IPS-11a (cell line): ENCODE data around the gene CACNA1C.

ENCODE experiments used
- H3K4me3 ChIP-seq: one replicate; pipeline ENCODE4 v1.5.1; 2013; ENCODE audit warnings: low read depth, low read length, control low read depth

The CACNA1C gene

DNA sequence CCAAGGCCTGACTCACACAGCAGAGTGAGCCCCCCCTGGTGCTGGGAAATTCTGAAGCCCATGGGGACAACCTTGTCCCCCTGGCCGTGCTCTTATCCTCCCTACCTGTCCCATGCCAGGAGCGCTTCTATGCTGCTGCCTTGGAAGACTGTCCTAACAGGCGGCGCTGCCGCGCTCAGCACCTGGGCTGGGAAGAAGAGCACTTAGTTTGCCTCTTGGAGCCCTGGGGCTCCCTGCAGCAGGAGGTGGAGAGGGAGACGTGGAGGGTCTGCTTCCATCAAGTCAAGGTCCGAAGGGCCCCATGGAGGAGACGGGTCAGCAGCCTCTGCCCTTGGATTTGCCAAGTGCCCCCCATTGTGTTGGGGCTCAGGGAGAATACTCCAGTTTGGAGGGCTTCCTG lies 300.5 kb downstream of the CACNA1C start:
- no peak overlapping the region for H3K4me3 ChIP-seq

DNA sequence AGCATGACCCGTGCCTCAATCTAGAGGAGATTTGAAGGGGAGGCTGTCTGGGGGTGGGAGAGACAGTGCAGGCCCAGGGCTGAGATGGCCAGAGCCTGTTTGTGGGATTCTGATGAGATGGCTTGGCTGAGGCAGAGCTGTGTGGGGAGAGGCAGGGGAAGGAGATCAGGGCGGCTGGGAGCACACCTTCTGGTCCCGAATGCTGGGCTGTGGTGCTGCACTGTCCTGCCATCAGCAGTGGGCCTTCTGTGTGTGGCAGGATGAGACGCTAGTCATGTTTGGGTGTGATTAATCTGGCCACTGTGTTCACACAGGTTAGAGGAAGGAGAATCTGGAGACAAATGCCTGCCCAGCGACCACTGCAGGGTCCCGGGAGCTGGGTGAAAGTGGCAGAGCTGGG lies 300.9 kb downstream of the CACNA1C start:
- H3K4me3 ChIP-seq, result no peak overlapping the region

DNA sequence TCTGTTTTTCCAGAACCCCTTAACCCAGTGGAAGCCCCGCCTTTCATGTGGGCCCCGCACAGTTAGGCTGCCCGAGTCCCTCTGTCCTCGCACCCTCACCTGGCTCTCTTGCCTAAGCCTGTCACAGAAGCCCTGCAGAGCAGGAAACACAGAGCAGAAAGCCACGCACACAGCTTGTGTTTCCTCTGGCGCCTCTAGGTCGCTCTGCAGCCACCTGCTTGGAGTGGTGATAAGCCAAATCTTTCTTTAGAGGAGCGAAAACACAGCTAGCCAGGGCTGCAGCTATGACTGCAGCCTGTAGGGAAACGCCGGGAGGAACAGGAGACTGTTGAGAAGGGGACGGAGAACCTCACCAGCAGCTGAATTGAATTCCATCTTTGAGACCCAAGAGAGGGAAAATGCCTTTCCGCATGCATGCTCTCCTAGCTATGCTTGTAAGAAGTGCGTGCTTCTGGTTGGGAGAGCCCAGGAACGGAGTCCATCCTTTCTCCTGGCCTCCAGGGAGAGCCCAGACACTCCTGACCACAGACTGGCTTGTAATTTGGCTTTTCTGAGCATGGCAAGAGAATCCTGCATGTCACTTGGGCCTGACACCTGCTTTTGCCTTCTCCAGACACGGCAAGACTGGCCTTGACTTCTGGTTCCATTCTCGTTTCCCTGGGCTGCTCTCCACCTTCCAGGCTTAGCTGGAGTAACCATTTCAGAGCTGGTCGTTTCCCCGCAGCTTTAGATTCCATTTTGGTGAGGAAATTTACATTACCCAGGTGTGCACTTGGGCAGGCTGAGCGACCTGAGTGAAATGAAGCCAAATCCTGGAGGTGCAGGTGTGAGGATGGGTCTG lies 301.6 kb downstream of the CACNA1C start:
- no peak overlapping the region for H3K4me3 ChIP-seq

DNA sequence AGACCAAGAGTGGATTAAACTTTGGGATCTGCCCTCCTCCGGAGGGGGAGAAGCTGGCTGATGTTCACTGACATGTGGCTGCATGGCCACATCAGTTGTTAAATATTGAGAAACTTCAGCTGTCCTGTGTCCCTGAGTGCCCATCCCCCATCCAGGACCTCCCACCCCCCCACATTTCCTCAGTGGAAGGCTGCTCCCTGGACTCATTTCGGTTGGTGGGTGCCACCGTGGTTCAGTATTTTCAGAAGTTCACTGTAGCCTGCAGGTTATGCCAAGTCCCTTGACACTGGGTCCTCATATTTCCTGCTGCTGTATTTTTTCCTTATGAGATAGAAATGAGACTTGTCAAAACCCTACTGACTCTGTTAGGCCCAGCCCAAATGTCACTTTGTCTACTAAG lies 302.4 kb downstream of the CACNA1C start:
- H3K4me3 ChIP-seq, result no peak overlapping the region

DNA sequence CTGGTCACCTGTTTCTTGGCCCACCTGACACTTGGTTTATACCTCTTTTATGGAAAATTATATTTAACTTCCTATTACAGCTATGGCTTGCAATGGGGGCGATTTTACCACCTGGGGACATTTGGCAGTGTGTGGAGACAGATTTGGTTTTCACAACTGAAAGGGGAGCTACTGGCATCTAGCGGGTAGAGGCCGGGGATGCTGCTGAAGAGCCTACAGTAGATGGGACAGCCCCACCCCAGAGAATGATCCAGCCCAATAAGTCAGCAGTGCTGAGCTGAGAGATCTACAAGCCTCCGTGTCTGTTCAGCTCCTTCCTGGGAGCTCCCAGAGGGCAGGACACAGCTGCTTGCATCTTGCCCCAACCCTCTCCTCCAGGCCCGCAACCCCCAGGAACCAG lies 302.8 kb downstream of the CACNA1C start:
- no peak overlapping the region for H3K4me3 ChIP-seq

DNA sequence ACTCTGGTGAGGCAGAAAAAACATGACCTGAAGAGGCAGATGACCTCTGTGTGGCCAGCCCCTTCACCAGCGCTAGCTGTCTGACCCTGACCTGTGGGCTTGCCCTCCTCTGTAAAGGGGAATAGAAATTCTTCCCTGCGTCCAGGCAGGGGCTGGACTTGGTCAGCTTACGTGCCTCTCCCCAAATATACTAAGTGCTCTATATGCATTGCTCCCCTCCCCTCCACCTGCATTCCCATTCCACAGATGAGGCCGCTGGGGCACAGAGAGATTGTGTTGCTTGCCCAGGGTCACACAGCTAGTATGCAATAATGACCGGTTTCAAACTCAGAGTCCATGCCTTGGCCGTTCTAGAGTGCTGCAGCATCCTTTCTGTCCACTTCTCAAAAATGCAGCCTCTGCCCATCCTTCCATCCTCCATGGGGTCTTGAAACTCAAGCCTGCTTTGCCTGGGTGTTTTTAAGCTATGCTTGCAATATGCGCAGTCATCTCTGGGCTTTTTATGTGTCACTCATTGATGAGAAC lies 303.9 kb downstream of the CACNA1C start:
- no peak overlapping the region for H3K4me3 ChIP-seq

DNA sequence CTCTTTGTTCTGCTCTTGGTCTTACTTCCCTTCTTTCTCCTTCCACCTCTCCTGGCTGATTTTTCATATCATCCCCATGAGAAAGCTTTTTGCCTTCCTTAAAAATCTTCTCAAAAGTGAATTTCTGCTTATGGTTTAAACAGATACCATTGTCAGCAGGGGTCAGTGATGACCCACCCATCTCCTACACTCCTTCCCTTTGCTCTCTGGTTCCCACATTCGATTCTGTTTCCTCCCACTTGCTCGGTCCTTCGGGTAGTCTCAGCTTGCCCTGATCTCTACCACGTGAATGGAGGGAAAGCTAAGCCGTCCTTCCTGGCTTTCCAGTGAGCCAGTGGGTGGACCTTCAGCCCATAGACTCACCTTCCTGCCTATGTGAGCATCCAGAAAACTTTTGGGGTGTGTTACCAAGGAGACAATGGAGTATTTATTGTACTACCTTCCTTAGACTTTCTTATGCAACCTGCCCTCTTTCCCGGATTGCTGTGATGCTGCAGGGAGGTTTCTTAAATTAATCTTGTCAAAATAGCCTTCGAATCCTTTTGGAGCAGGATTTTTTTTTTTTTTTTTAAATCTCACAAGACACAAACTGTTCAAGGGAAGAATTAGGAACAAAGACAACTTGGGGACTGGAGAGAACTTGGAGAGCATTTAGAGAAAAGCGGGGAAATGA lies 306.3 kb downstream of the CACNA1C start:
- no peak overlapping the region for H3K4me3 ChIP-seq

DNA sequence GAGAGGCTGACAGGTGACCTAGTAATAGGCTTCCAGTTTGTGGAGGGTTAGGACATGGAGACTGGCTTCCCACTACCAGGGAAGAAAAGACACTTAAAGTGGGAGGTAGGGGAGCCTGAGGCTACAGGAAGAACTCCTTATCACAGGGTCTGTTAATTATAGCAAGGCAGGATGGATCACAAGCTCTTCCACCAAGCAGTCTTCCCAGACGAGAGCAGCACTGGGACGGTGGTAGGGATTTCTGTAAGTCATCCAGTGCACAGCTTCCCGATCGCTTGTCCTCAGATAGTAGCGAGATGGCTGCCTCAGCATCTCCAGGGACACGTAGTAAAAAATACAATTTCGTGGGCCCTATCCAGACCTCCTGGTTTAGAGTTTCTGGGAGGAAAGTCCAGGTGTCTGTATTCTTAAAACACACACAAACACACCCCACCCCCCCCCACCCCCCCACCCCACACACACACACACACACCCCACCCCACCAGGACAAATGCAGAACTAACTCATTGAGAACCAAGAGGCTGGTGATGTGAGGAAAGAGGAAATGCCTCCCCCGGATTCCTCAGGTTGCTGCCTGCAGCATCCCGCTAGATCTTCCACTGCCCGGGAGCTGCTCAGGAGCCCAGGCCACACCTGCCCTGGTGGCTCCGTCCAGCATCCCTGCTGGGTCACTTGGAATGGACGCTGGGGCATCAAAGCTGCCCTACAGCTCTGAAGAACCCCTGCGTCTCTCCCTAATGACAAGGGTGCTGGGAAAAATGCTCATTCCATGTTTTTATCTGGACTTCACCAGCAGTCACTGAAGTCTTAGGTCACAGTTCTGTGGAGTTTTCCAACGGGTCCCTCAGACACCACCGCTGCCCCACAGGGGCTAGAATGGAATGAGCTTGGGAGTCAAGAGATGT lies 307.2 kb downstream of the CACNA1C start:
- H3K4me3 ChIP-seq, result no peak overlapping the region

DNA sequence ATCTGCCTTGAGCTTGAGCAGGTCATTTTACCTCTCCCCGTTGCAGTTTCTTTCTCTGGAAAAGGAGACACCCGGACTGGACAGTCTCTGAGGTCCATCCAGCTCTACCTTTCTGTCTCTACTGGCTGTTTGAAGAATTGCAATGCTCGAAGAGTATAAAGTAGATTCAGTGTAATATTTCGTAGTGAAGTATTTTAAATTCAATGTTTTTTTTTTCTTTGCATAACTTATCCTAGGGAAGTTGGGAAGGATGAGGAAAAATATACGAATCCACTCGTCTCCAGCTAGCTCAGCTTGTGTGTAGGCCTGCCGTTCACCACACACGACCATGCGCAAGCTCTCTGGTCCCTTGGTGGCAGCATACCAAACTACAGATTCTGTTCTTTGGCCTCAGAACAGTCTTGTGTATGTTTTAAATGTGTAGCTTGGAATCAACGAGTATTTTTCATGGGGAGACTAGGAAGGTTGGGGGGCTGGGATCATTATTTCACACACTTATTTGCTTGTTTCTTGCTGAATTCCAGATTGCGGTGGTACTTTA lies 307.9 kb downstream of the CACNA1C start:
- H3K4me3 ChIP-seq, result no peak overlapping the region

DNA sequence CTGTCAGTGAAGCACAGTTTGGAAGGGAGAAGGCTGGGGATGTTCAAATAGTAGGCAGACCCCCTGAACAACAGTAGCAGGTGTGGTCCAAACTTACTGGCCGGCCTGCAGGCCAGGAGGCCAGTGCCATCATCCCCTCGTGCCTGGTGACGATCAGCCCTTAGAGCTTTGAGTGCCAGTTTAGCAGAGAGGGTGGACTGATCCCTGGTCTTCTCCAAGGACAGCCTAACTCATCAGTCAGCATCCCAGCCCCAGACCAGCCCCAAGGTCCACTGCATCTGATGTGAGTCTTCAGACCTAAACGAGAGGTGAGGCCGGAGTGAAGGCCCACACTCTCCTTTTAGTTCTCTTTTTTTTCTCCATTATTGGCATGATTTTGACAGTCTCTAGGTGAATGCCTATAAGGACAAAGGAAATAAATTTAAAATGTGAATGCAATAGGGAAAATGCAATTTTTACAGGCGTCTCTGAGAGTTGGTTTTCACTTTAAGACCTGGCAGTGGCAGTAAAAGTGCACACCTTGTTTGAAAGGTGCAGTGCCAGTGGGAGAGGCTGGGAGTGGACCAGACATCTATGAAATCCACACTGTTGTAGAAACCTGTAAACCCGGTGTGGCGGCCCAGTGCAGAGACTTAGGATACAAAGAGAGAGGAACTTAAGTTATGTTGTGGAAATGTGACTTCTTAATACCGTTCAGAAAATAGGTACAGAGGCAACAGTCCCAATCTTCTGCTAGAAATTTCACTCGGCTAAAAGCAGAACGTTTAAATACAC lies 311.2 kb downstream of the CACNA1C start:
- no peak overlapping the region for H3K4me3 ChIP-seq

DNA sequence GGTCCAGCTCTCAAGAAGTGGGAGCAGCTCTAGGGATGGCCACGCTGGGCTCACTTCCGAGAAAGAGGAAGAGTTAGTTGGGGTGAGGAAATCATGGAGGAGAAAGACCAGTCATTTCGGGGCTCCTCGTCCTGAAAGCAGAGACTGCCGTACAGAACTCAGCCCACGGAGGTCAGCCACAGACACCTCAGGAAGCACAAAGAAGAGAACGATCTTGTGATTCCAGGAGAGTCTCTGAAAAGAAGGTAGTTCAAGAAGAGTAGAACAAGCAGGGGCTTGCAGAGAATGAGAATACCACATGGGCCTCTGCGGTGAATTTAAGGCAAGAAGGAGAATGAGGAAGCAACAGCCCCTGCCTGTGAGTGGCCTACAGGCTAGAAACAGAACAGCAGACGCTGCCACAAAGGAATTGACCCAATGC lies 311.9 kb downstream of the CACNA1C start:
- H3K4me3 ChIP-seq, result no peak overlapping the region

DNA sequence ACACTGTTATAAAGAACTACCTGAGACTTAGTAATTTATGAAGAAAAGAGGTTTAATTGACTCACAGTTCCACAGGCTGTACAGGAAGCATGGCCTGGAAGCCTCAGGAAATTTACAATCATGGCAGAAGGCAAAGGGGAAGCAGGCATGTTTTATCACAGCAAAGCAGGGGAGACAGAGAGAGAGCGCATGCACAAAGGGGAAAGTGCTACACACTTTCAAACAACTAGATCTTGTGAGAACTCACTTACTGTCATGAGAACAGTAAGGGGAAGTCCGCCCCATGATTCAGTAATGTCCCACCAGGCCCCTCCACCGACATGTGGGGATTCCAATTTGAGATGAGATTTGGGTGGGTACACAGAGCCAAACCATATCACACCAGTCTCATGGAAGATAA lies 313.9 kb downstream of the CACNA1C start:
- no peak overlapping the region for H3K4me3 ChIP-seq

DNA sequence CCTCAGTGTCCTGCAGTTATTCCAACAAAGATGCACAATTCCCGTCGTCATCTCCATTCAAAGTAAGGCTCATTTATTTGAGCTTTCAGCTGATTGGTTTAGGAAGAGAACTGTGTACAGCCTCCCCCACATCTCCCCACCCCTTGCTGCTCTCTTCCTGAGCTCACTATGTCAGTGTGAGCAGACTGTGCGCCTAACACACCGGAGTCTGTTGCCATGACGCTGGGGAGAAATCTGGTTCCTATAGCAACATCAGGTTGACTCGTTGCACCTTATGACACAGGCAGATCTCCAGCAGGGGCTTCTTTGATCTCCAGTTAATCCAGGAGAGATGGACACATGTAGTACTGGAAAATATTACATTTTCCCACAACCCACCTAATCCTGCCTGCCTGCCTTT lies 319.4 kb downstream of the CACNA1C start:
- no peak overlapping the region for H3K4me3 ChIP-seq

DNA sequence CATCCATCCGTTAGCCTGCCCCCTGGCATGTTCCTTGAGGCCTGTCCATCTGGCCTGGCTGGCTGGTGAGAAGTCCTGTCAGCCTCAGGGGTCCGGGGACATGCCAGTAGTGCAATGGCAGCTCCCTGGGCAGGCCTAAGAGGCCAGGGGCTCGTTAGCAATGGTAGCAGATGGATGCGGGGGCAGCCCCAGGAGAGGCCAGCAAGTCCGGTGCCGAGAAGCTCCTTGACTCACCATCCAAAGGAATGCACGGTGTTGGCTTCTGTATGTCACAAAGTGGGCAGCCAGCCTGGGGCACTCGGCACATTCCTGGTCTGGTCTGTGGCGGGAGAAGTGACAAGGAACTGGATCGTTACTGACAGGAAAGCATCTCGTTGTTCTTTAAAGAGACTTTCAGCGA lies 319.9 kb downstream of the CACNA1C start:
- no peak overlapping the region for H3K4me3 ChIP-seq

DNA sequence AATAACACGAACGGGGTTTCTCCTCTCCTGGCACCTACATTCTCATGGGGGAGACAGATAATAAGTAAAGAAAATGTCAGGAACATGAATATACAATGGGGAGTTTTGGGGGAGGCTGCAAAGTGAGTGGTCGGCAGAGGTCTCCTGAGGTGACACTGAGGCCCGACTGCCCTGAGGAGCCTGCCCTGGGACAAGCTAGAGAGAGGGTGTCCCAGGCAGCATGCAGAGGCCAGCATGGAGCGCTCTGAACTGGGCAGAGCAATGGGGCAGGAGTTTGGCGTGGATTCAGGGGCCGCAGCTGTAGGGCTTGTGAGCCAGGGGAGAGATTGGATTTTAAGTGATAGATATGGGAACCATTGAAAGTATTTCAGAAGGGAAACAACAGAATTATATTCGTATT lies 320.5 kb downstream of the CACNA1C start:
- no peak overlapping the region for H3K4me3 ChIP-seq

DNA sequence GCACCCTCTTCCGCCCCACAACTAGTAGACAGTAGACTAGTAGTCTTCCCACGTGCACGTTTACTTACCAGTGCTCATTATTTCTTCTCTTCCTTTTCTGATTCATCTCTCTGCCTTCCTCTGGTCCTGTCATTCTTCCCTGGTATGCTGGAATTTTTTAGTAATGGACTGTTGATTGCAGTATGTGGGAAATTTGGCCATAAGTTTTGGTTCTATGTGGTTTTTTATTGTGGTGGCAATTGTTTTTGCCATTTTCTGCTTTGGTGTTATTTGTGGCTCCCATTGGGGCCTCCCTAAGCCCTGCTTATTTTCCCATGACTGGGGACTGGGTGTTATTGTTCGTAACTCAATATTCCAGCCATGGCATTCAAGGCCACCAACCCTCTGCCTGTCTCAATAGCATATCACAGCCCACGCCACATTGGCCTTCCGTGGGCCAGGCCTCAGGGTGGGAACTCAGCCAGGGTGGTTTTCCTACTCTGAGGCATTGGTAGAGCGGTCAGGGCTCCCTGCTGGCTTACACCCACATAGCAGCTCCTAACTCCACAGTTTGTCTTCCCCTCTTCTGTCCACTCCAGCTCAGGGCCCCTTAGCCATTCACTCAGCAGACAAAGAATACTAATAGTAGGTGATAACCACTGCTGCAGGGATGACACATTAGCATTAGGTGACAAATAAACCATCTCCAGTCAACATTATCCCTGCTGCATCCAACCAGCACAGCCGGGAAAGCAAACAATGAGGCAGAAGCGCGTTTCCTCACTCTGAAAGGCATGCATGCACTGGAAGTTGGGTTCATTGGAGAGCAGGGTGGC lies 321.5 kb downstream of the CACNA1C start:
- H3K4me3 ChIP-seq, result no peak overlapping the region

DNA sequence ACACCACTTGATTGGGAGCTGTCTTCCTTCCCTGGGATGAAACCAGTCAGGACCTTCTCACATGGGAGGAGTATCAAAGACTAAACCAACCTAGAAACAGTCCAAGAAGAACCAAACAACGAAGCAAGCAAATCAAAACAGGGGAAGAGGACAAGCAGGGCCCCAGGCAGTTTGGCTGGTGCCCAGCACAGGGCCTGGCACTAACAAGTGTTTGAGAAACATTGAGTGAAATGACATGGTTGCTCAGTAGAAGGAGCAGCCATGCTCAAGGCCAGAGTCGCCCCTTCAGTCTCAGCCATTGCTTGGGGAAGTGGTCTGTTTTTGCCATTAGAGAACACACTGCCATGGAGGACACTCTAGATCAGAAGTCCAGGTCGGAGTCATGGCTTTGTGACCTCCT lies 323.1 kb downstream of the CACNA1C start:
- H3K4me3 ChIP-seq, result no peak overlapping the region

DNA sequence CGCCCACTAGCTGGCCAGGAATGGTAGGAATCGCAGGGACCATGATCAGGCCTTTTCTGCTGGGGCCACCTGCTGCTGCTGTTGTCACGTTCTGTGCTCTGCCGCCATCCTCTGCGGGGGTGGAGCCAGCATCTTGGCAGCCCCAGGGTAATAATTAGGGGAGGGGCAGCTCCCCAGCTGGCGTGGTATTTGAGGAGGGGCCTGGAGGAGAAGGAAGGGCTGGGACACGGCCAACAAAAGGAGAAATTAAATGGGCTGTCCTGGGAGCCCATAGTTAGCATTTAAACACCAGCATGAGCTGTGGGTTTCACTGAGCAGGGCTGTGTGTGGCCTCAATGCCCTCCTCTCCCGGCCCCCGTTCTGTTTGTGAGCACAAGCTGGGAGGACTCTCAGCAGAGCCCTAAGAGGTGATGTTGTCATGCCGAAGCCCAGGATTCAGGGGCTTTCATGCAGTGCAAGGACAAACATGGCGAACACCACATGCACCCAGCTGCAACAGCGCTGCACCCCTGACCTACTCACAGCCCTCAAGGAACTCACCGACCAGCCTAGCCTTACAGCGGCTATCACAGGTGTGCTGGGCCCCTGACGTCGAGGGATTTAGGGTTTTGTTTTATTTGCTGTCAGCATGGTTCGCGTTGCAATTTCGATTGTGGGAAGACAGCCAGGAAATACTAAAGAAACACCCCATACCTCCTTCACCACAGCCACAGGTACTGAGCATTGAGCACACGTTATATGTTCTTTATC lies 324.3 kb downstream of the CACNA1C start:
- no peak overlapping the region for H3K4me3 ChIP-seq
